HG02610 (cell line): ENCODE data around the gene TAS1R3.
A peak's percentile ranks its signal among the peaks of the same experiment; 100 is the strongest.

Experiments used
- ATAC-seq: cut with Tn5 transposase; IDR thresholded peaks from one replicate; pipeline ENCODE4 v1.9.1; 2021; ENCODE audit warnings: mild to moderate bottlenecking, moderate library complexity; ENCODE audit not compliant: unreplicated experiment

TAS1R3 gene

GRCh38 chr1:1320666-1321448 lies 10.2 kb upstream of the TAS1R3 start:
- no peak for ATAC-seq

- no peak for ATAC-seq
Observed at GRCh38 chr1:1321477-1321876, 9.6 kb upstream of the TAS1R3 start.

DNA sequence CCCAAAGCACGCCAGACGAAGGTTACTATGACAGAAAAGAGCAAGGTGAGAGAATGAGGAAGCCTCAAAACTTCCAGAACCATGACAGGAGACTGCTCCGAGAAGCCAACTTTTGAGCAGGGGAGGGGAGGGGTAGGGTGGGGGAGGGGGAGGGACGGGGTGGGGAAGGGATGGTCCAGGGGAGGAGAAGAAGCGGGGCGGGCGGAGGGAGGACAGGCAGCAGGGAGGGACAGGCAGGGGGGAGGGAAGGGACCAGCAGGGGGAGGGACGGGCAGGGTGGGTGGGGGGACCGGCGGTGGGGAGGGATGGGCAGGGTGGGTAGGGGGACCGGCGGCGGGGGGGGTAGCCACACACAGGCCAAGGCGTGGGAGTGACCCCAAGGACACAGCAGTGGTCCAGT lies 8.7 kb upstream of the TAS1R3 start:
- ATAC-seq = no peak

DNA sequence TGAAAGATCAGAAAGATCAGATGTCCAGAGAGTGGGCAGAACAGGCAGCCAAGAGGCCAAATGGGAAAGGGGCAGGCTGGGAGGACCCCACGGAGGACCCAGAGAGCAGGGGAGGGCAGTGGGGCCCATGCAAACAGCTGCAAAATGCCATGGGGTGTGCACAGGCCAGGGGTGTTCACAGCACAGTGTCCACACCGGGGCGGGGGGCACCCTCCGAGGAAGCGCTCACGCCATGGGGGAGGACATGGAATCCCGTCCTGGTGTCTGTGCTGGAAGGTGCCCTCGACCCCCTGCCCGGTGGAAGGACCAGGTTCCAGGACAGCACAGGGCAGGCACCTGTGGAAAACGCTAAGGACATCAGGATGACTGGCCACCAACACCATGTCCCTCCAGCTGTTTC lies 8.1 kb upstream of the TAS1R3 start:
- ATAC-seq = no peak

DNA sequence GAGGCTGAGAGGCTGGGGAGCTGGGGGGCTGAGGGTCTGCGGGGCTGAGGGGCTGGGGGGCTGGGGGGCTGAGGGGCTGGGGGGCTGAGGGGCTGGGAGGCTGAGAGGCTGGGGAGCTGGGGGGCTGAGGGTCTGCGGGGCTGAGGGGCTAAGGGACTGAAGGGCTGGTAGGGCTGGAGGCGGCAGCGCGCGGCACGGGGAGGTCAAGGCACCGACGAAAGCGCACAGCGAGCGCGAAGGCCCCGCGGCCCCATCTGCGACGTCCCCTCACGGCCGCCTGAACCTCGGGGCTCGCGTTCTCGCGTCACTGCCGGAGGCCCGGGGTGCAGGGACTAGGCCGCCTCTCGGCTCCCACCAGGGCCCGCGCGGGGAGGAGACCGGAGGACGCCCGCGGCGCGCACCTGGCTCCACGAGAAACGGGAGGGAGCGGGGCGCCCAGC lies 7.0 kb upstream of the TAS1R3 start:
- ATAC-seq = peak; percentile 22

GRCh38 chr1:1324524-1325287 lies 6.4 kb upstream of the TAS1R3 start, which contains the start of the genes CPTP and INTS11:
Gene CPTP (plus strand): TSS chr1:1324802. CDS start chr1:1326911, 2,109 bp downstream.
Gene INTS11 (minus strand): TSS chr1:1324660. CDS start chr1:1324608, 52 bp downstream.
- ATAC-seq = peak; percentile 69

DNA sequence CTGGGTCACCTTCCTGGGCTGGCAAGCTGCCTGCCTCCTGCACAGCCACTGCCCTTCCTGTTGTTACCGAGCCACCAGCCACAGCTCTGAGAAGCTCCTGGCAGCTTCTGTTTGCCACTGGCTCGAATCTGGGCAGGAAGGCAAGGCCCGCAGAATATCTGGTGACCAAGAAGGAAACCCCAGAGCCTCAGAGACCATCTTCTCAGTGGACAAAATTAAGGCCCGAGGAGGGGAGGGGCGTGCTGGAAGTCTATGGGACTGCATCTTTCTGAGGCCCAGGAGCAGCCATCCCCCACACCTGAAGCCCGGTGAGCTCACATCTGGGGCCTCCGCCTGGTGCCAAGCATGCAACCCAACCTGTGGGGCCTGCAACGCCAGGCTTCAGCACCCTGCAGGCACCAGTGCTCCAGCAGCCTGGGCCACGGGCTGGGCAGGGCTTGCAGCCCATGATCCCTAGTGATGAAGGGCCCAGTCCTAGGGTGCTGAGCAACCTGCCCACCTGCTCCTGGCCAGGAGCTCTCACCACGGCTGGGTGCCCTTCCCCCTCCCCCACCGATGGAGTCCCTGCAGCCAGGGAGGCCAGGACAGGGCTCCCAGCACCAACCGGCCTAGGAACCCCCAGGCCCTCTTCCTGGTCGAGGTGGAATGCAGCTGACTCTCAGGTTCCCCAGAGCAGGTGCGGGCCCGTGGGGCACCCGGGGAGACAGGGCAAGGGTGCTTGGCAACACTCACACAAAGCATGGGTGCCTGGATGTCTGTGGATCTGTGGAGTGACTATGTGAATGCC lies 5.6 kb upstream of the TAS1R3 start:
- no peak for ATAC-seq

- no peak for ATAC-seq
Observed at GRCh38 chr1:1326075-1326605, 4.9 kb upstream of the TAS1R3 start.

GRCh38 chr1:1327291-1327690 lies 3.8 kb upstream of the TAS1R3 start:
- ATAC-seq = no peak

- no peak for ATAC-seq
Observed at GRCh38 chr1:1328254-1328653, 2.8 kb upstream of the TAS1R3 start.

- ATAC-seq = no peak
Observed at GRCh38 chr1:1329304-1330210, 1.5 kb upstream of the TAS1R3 start.

DNA sequence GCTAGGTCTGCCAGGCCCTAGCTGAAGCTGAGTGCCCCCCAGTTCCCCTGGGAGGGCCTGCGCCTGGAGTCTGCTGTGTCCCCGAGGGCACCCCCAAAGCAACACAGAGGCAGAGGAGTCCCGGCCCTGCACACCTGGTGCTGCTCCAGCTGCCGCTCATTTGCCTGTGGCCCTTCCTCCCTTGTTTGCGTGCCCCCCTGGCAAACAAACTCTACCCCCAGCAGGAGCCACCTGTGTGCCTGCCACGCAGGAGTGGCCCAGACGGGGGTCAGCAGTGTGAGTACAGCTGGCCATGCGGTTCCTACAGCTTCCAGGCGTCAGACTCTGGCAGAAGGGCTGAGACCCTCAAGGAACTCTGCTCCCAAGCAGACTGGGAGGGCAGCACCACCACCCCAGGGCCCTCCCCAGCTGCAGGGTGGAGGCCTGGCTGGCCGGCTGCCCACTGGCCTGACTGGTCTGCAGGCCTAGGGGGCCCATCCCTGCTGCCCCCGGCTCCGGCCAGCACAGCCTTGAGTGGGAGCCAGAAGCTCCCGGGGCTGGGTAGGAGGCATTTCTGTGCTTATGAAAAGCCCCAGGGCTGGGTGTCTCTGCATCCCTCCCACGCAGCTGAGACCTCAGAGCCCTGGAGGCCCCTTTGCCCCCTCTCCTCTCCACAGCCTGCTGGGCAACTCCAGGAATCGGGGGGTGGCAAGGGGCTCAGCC lies 563 bp upstream of the TAS1R3 start:
- no peak for ATAC-seq

DNA sequence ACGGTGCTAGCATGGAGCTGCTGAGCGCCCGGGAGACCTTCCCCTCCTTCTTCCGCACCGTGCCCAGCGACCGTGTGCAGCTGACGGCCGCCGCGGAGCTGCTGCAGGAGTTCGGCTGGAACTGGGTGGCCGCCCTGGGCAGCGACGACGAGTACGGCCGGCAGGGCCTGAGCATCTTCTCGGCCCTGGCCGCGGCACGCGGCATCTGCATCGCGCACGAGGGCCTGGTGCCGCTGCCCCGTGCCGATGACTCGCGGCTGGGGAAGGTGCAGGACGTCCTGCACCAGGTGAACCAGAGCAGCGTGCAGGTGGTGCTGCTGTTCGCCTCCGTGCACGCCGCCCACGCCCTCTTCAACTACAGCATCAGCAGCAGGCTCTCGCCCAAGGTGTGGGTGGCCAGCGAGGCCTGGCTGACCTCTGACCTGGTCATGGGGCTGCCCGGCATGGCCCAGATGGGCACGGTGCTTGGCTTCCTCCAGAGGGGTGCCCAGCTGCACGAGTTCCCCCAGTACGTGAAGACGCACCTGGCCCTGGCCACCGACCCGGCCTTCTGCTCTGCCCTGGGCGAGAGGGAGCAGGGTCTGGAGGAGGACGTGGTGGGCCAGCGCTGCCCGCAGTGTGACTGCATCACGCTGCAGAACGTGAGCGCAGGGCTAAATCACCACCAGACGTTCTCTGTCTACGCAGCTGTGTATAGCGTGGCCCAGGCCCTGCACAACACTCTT lies 1.1 kb downstream of the TAS1R3 start:
- ATAC-seq = no peak

- no peak for ATAC-seq
Observed at GRCh38 chr1:1332774-1333480, 1.8 kb downstream of the TAS1R3 start.

- no peak for ATAC-seq
Observed at GRCh38 chr1:1333551-1334241, 2.6 kb downstream of the TAS1R3 start.

- no peak for ATAC-seq
Observed at GRCh38 chr1:1334835-1335234, 3.8 kb downstream of the TAS1R3 start.

- ATAC-seq = no peak
Observed at GRCh38 chr1:1335283-1335682, 4.2 kb downstream of the TAS1R3 start.
